Tibial artery (tissue), 4 donors: ENCODE results near the gene STK11IP.

ENCODE experiments used
- DNase-seq, 2 donors: peaks; one replicate each; pipeline ENCODE4 v3.0.0-alpha.2; 2019
- H3K27ac ChIP-seq, 2 donors: fragments of 200-600 bp; sonication (generic) in 1 of 2; 1 replicate in 1 of 2; 2 replicates in 1 of 2; pipeline ENCODE4 v1.5.1; 2018 to 2019; ENCODE audit warnings: mild to moderate bottlenecking in 1 of 2
- H3K27me3 ChIP-seq, 2 donors: fragments of 200-600 bp; sonication (generic) in 1 of 2; one replicate each; pipeline versions ENCODE4 v1.5.1 to v1.6.0; 2016 to 2019
- H3K36me3 ChIP-seq, 3 donors: fragments of 200-600 bp; sonication (generic) in 2 of 3; one replicate each; pipeline ENCODE4 v1.5.1; 2016 to 2019; ENCODE audit warnings: mild to moderate bottlenecking in 2 of 3
- H3K4me1 ChIP-seq, 4 donors: fragments of 200-600 bp; sonication (generic) in 2 of 4; 1 replicate in 3 of 4; 2 replicates in 1 of 4; pipeline ENCODE4 v1.5.1; 2016 to 2019
- H3K4me3 ChIP-seq, 2 donors: fragments of 200-600 bp; sonication (generic) in 1 of 2; 1 replicate in 1 of 2; 2 replicates in 1 of 2; pipeline ENCODE4 v1.5.1; 2018 to 2019; ENCODE audit warnings: mild to moderate bottlenecking in 2 of 2
- H3K9me3 ChIP-seq, 3 donors: fragments of 200-600 bp; sonication (generic) in 1 of 3; one replicate each; pipeline ENCODE4 v1.5.1; 2016 to 2019
- intact Hi-C: fragments of 100-400 bp; cut with DNase I; formaldehyde crosslinking; loops from one replicate; pipeline ENCODE4 v1.15.0; 2023; ENCODE audit warnings: low total_unique reads
- TF ChIP-seq, protein P1 (sequence below), 2 experiments: fragments of 200-600 bp in 1 of 2; fragments of 450-650 bp in 1 of 2; IDR thresholded peaks; one replicate each; pipeline ENCODE4 v1.5.1; 2017 to 2019; ENCODE audit warnings: antibody characterized with exemption in 2 of 2, mild to moderate bottlenecking in 1 of 2, moderate library complexity in 1 of 2

Gene STK11IP

DNA sequence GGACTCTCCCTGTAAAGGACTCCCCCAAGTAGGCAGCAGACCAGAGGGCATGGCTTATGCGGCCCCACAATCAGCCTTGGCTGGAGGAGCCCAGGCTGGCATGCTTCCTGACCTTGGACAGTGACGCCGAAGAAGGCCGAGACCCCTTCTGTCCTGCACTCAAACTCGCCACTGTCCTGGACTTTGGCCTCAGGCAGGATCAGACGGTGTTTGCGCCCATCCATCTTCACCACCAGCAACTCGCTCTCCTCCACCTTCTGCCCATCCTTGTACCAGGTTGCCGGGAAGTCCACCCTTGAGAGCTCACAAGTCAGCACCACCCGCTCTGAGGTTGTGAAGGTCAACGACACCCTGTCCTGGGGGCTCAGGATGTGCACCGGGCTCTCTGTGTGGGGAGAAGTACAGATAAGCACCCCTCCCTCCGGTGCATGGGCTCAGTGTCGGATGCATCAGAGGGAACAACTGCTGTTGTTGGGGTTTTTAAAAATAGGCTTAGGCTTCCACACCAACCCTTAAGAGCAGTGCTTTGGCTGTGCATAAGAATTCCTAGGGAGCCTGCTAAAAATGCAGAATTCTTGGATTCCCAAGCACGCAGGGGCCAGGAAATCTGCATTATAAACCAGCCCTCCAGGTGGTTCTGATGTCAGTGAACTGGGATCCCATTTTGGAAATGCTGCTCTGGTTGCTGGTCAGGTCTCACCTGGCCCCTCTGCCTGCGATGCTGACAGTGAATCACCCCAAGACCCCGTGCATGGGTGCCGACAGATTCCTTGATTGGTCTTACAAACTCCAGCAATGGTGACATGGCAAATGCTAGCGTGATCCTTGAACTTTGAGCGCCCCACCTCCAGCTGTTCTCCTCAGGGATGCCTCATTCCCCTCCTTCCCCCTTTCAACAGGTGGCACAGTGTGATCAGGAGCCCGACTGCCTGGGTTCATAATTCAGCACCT lies 32.3 kb upstream of the STK11IP start:
- no peak for DNase-seq
- intact Hi-C loops = no loop called here

DNA sequence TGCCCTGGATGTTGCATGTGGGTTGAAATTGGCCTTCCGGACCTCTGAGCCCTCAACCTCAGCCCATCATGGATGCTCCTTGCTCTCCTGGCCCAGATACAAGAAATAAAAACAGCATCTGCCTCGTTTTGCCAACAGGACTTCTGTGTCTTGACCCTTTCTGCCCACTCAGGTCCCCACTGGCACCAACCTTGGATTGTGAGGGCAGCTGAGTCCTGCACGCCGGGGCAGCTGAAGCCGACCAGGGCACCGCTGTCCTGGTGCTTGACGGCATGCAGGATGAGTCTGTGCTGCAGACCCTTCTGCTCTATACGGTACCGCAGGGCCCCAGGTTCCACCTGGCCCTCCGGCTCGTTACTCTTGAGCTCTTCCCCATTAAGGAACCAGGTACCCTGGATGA lies 31.0 kb upstream of the STK11IP start:
- no peak for DNase-seq
- no peak overlapping the region for H3K4me3 ChIP-seq
- H3K27ac ChIP-seq = no peak overlapping the region
- TF ChIP-seq, protein P1, sequence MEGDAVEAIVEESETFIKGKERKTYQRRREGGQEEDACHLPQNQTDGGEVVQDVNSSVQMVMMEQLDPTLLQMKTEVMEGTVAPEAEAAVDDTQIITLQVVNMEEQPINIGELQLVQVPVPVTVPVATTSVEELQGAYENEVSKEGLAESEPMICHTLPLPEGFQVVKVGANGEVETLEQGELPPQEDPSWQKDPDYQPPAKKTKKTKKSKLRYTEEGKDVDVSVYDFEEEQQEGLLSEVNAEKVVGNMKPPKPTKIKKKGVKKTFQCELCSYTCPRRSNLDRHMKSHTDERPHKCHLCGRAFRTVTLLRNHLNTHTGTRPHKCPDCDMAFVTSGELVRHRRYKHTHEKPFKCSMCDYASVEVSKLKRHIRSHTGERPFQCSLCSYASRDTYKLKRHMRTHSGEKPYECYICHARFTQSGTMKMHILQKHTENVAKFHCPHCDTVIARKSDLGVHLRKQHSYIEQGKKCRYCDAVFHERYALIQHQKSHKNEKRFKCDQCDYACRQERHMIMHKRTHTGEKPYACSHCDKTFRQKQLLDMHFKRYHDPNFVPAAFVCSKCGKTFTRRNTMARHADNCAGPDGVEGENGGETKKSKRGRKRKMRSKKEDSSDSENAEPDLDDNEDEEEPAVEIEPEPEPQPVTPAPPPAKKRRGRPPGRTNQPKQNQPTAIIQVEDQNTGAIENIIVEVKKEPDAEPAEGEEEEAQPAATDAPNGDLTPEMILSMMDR (IDR thresholded peaks at IDR 0.05) = no peak
- H3K9me3 ChIP-seq = no peaks in the 10 kb centered on the region
- intact Hi-C loops = no loop called here
- H3K4me1 ChIP-seq = peaks cover 0 to 16% (median 8%) of the 10 kb centered on the region in 4 donors
- peaks cover 5 to 66% (median 25%) of the 10 kb centered on the region in 3 donors for H3K36me3 ChIP-seq
- H3K27me3 ChIP-seq = no peaks in the 10 kb centered on the region

More for the DNA sequence above, 32.3 kb upstream of the STK11IP start:
- H3K27me3 ChIP-seq = no peaks in the 10 kb centered on the region
- no peak overlapping the region for H3K27ac ChIP-seq
- TF ChIP-seq, protein P1 (IDR thresholded peaks at IDR 0.05) = no peak
- no peak overlapping the region for H3K4me3 ChIP-seq
- H3K9me3 ChIP-seq = no peaks in the 10 kb centered on the region
- H3K36me3 ChIP-seq = peaks cover 5 to 73% (median 27%) of the 10 kb centered on the region in 3 donors
- peaks cover 0 to 13% (median 7%) of the 10 kb centered on the region in 4 donors for H3K4me1 ChIP-seq

DNA sequence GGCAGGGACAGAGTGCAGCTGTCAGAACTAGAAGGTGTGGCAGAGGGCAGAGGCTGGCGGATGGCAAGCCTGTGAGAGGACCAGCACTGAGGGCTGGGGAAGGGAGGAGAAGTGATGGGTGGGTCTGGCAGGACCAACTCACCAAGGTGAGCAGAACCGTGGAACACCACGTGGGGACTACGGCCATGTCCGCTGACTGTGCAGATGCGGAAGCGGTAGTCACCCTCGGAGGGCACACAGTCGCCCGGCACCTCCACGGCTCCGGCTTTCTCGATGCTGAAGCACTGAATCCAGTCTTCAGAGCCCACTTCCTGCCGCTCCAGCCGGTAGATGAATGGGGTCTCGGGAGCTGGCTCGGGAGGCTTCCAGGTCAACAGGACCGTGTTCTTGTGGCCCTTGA lies 30.5 kb upstream of the STK11IP start:
- H3K27me3 ChIP-seq = no peaks in the 10 kb centered on the region
- H3K9me3 ChIP-seq = no peaks in the 10 kb centered on the region
- intact Hi-C loops = no loop called here
- TF ChIP-seq, protein P1 (IDR thresholded peaks at IDR 0.05) = no peak
- H3K27ac ChIP-seq = no peak overlapping the region
- no peak overlapping the region for H3K4me3 ChIP-seq
- peaks cover 5 to 61% (median 20%) of the 10 kb centered on the region in 3 donors for H3K36me3 ChIP-seq
- peaks cover 0 to 21% (median 8%) of the 10 kb centered on the region in 4 donors for H3K4me1 ChIP-seq
- DNase-seq = no peak

DNA sequence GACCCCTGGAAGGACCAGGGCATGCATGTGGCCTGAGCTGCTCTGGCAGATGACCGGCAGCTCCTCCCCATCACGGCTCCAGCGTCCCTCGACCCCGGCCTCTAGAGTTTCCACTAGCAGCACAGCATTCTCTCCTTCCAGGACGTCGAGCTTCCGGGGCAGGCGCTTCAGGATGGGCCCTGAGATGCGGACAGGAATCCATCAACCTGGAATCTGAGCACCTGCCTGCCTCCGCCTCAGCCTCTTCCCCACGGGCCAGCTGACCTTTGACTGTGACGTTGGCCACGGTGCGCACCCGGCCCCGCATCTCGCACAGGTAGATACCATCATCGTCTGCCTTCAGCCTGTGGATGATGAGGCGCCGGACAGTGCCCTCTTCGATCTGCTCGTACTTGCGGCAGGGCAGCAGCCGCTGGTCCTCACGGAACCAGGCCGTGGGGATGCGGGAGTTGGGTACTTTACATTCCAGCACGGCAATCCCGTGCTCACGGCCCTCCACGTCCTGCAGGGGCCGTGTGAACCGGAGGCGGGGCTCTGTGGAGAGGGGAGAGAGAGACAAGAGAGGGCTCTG lies 29.8 kb upstream of the STK11IP start:
- no peaks in the 10 kb centered on the region for H3K9me3 ChIP-seq
- TF ChIP-seq, protein P1 (IDR thresholded peaks at IDR 0.05) = no peak
- H3K4me3 ChIP-seq = no peak overlapping the region
- DNase-seq = no peak
- H3K4me1 ChIP-seq = peaks cover 0 to 22% (median 8%) of the 10 kb centered on the region in 4 donors
- intact Hi-C loops = no loop called here
- no peaks in the 10 kb centered on the region for H3K27me3 ChIP-seq
- peaks cover 5 to 53% (median 13%) of the 10 kb centered on the region in 3 donors for H3K36me3 ChIP-seq
- H3K27ac ChIP-seq = no peak overlapping the region

DNA sequence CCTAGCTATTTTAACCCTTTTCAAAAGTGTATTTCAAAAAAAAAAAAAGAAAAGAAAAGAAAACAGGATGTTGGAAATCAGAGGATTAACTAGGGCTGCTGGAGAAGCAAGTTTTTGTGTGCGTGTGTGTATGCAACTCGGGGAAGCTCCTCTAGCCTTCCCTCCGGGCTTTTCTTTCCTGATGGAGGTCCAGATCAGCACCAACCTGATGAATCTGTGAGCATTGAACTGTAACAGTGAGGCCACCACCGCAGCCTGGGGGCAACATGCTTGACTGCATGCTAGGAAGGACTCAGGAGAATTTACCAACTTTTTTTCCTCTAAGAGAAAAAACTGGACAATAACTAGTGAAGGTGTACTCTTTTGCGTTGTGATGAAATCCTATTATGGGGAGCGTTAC lies 28.6 kb upstream of the STK11IP start:
- H3K27ac ChIP-seq = no peak overlapping the region
- H3K36me3 ChIP-seq = peaks cover 2 to 42% (median 5%) of the 10 kb centered on the region in 3 donors
- H3K9me3 ChIP-seq = no peaks in the 10 kb centered on the region
- no peak overlapping the region for H3K4me3 ChIP-seq
- intact Hi-C loops = no loop called here
- H3K4me1 ChIP-seq = peaks cover 0 to 22% (median 8%) of the 10 kb centered on the region in 4 donors
- H3K27me3 ChIP-seq = no peaks in the 10 kb centered on the region
- TF ChIP-seq, protein P1 (IDR thresholded peaks at IDR 0.05) = no peak
- no peak for DNase-seq
